Measurements from ENCODE around the gene ALG6. TPM values are rescaled to one million over a fixed set of nuclear protein-coding genes. Genes with fewer than 3 reads are reported as not detected.

Gene ALG6
- total and polyA plus RNA-seq, 8 donors = 11.8 to 27.3 (median 23.1) TPM

- intact Hi-C loops (cut with DNase I) = no loop called here
- TF ChIP-seq, protein P1, sequence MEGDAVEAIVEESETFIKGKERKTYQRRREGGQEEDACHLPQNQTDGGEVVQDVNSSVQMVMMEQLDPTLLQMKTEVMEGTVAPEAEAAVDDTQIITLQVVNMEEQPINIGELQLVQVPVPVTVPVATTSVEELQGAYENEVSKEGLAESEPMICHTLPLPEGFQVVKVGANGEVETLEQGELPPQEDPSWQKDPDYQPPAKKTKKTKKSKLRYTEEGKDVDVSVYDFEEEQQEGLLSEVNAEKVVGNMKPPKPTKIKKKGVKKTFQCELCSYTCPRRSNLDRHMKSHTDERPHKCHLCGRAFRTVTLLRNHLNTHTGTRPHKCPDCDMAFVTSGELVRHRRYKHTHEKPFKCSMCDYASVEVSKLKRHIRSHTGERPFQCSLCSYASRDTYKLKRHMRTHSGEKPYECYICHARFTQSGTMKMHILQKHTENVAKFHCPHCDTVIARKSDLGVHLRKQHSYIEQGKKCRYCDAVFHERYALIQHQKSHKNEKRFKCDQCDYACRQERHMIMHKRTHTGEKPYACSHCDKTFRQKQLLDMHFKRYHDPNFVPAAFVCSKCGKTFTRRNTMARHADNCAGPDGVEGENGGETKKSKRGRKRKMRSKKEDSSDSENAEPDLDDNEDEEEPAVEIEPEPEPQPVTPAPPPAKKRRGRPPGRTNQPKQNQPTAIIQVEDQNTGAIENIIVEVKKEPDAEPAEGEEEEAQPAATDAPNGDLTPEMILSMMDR (IDR thresholded peaks at IDR 0.05) = no peak
- H3K9me3 ChIP-seq = no peaks in the 10 kb centered on the region
Observed at GRCh38 chr1:63328781-63329180, 38.6 kb upstream of the ALG6 start.

DNA sequence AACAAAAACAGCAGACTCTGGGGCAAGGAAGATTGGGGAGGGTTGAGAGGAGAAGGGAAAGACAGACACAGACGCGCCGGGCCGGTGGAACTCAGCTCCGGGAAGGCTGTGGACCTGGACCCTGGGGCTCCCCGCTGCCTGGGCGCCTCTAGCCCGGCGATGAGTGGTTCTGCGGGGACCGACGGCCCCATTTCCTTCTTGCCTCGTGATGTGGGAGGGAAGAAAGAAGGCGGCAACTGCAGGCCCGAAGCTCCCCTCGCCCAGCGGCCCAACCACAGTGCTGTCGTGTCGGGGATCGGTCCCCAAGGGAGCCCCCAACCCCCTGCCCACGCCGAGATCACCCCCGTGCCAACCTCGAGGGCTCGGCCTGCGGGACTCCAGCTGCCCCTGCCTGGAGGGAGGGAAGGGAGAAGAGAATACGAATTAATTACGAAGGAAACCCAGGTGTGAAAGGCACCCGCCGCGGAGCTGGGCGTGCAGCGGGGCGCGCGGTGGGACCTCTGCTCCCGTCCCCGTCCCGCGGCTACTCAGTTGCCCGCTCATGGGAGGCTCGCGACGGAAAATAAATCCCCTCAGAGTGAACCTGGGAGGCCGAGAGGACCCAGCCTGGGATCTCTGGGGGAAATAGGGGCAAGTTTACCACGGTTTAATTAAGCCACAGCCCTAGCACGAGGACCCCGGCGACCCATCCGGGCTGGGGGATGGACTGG is 37.7 kb upstream of the ALG6 start:
- no peak for ATAC-seq
- DNase-seq = peak in 1 of 4 donors; percentile 75
- no peaks in the 10 kb centered on the region for H3K9me3 ChIP-seq
- no peak overlapping the region for H3K4me3 ChIP-seq
- H3K27ac ChIP-seq = no peak overlapping the region
- intact Hi-C loops (cut with DNase I) = no loop called here
- peaks cover 0 to 9% of the 10 kb centered on the region in 2 donors for H3K4me1 ChIP-seq
- TF ChIP-seq, protein P1 (IDR thresholded peaks at IDR 0.05) = no peak
- H3K27me3 ChIP-seq = peaks cover 97 to 100% of the 10 kb centered on the region in 2 donors
- no peaks in the 10 kb centered on the region for H3K36me3 ChIP-seq

More at GRCh38 chr1:63328781-63329180, 38.6 kb upstream of the ALG6 start:
- no peak for DNase-seq
- Histone ChIP-seq H3K27ac (no peak overlapping the region), H3K4me1 (peaks cover 0 to 16% of the 10 kb centered on the region in 2 donors), H3K36me3 (no peaks in the 10 kb centered on the region), H3K27me3 (peaks cover 99 to 100% of the 10 kb centered on the region in 2 donors), H3K4me3 (no peak overlapping the region)
- no peak for ATAC-seq

- no peaks in the 10 kb centered on the region for H3K9me3 ChIP-seq
- peaks cover 0 to 9% of the 10 kb centered on the region in 2 donors for H3K4me1 ChIP-seq
- no peak overlapping the region for H3K27ac ChIP-seq
- DNase-seq (peak in 1 of 4 donors; percentile 84), ATAC-seq (no peak)
- H3K27me3 ChIP-seq = peaks cover 91 to 98% of the 10 kb centered on the region in 2 donors
- intact Hi-C loops (cut with DNase I) = no loop called here
- TF ChIP-seq, protein P1 (IDR thresholded peaks at IDR 0.05) = no peak
- no peaks in the 10 kb centered on the region for H3K36me3 ChIP-seq
- no peak overlapping the region for H3K4me3 ChIP-seq
Observed at GRCh38 chr1:63330331-63330916, 37.0 kb upstream of the ALG6 start.

- Histone ChIP-seq H3K9me3 (no peaks in the 10 kb centered on the region), H3K36me3 (no peaks in the 10 kb centered on the region), H3K4me1 (no peaks in the 10 kb centered on the region), H3K4me3 (no peak overlapping the region), H3K27ac (no peak overlapping the region), H3K27me3 (peaks cover 0 to 36% of the 10 kb centered on the region in 2 donors)
- intact Hi-C loops (cut with DNase I) = no loop called here
- DNase-seq (no peak), ATAC-seq (no peak)
- TF ChIP-seq, protein P1 (IDR thresholded peaks at IDR 0.05) = no peak
Observed at GRCh38 chr1:63342402-63342801, 25.0 kb upstream of the ALG6 start.

DNA sequence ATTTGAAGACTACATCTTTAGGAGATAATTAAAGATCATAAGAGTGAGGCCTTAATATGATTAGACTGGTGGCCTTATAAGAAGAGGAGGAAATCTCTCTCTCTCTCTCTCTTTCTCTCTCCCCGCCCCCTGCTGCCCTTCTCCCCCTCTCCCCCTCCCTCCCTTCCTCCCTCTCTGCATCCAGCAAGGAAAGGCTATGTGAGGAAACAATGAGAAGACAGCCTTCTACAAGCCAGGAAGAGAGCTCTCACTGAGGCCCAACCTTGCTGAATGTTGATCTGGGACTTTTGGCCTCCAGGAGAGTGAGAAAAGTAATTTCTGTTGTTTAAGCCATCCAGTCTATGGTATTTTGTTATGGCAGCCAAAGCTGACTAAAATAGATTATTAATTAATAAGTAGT is 23.5 kb upstream of the ALG6 start:
- H3K4me1 ChIP-seq = no peaks in the 10 kb centered on the region
- H3K27ac ChIP-seq = no peak overlapping the region
- DNase-seq = no peak
- H3K9me3 ChIP-seq = no peaks in the 10 kb centered on the region
- TF ChIP-seq, protein P1 (IDR thresholded peaks at IDR 0.05) = no peak
- peaks cover 0 to 33% of the 10 kb centered on the region in 2 donors for H3K27me3 ChIP-seq
- no peak overlapping the region for H3K4me3 ChIP-seq
- intact Hi-C loops (cut with DNase I) = no loop called here
- H3K36me3 ChIP-seq = no peaks in the 10 kb centered on the region
- no peak for ATAC-seq

All from left lung (tissue), 10 donors.